ENCODE data around the gene PALS1.
"Not testable (repeated sequence)": the region's sequence is repeated elsewhere in the genome, so short reads cannot be mapped to it uniquely, and the experiment has no call there.

The PALS1 gene

GRCh38 chr14:67269298-67270060 lies 28.2 kb downstream of the PALS1 start:
- no peak overlapping the region for H3K27ac ChIP-seq
- no peak for TF ChIP-seq ZFX (IDR thresholded peaks at IDR 0.05)
- no peak for TF ChIP-seq CTCF (conservative IDR thresholded peaks at IDR 0.05)

- TF ChIP-seq ZFX (IDR thresholded peaks at IDR 0.05) (no peak), CTCF (conservative IDR thresholded peaks at IDR 0.05) (no peak)
Measured at GRCh38 chr14:67270145-67270753, 29.0 kb downstream of the PALS1 start.

GRCh38 chr14:67270933-67271332 lies 29.7 kb downstream of the PALS1 start:
- no peak overlapping the region for H3K27ac ChIP-seq
- TF ChIP-seq ZFX (IDR thresholded peaks at IDR 0.05) = no peak
- TF ChIP-seq CTCF (conservative IDR thresholded peaks at IDR 0.05) = no peak

More at GRCh38 chr14:67270145-67270753, 29.0 kb downstream of the PALS1 start:
- no peak overlapping the region for H3K27ac ChIP-seq

GRCh38 chr14:67273281-67273680 lies 32.0 kb downstream of the PALS1 start:
- H3K27ac ChIP-seq = not testable (repeated sequence)

- TF ChIP-seq CTCF (conservative IDR thresholded peaks at IDR 0.05) (no peak), ZFX (IDR thresholded peaks at IDR 0.05) (no peak)
- H3K27ac ChIP-seq = no peak overlapping the region
Measured at GRCh38 chr14:67276131-67276530, 34.9 kb downstream of the PALS1 start.

- TF ChIP-seq CTCF (conservative IDR thresholded peaks at IDR 0.05) (no peak), ZFX (IDR thresholded peaks at IDR 0.05) (no peak)
- no peak overlapping the region for H3K27ac ChIP-seq
Measured at GRCh38 chr14:67280506-67280905, 39.3 kb downstream of the PALS1 start.

GRCh38 chr14:67285876-67286452 lies 44.7 kb downstream of the PALS1 start:
- TF ChIP-seq CTCF (conservative IDR thresholded peaks at IDR 0.05) (peak; percentile 79), ZFX (IDR thresholded peaks at IDR 0.05) (no peak)
- H3K27ac ChIP-seq = no peak overlapping the region

All from C4-2B (cell line).